ENCODE results near the gene CHST1.

DNA sequence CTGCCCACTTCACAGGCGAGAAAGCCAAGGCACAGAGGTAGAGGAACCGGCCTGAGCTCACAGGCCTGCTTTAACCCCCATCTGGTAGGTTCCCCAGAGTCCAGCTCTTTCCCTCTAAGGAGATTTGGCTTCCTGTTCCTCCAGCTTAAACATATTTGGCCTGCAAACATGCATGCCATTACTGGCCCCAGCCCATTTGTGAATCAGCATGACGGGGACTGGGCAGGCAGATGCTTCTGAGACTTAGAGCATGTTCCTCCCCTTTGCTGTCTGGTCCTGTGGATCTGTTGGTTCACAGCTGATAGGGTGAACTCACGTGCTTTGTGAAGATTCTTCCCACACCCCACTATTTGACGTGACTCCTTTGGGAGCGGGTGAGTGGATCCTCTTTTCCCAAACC, 12.6 kb downstream of the CHST1 start:
- TF ChIP-seq GATA2 (IDR thresholded peaks at IDR 0.05; ENCODE audit: low read depth, low read length), result no peak
- TF ChIP-seq GATA3 (IDR thresholded peaks at IDR 0.05; ENCODE audit: low read depth, low read length), result no peak
